T1000 (cell line): ENCODE results near the gene TSHR.
"Not testable (repeated sequence)": the region's sequence is repeated elsewhere in the genome, so short reads cannot be mapped to it uniquely, and the experiment has no call there.

ENCODE experiments used
- DNase-seq: peaks from one replicate; lab custom pipeline; 2025; ENCODE audit warnings: mixed read lengths; lab: John Stamatoyannopoulos, UW

Gene TSHR

GRCh38 chr14:80951491-80951890 lies 3.9 kb upstream of the TSHR start:
- DNase-seq, result no peak

- not testable (repeated sequence) for DNase-seq
Observed at GRCh38 chr14:80953211-80953610, 2.2 kb upstream of the TSHR start.

GRCh38 chr14:80954687-80955299 lies 628 bp upstream of the TSHR start:
- peak; percentile 80 for DNase-seq

- DNase-seq, result no peak
Observed at GRCh38 chr14:80956102-80956501, 681 bp downstream of the TSHR start.

GRCh38 chr14:80956922-80957321 lies 1.5 kb downstream of the TSHR start:
- no peak for DNase-seq

- no peak for DNase-seq
Observed at GRCh38 chr14:80957613-80958012, 2.2 kb downstream of the TSHR start.

- DNase-seq, result no peak
Observed at GRCh38 chr14:80958226-80958625, 2.8 kb downstream of the TSHR start.

- no peak for DNase-seq
Observed at GRCh38 chr14:80958939-80959338, 3.5 kb downstream of the TSHR start.

GRCh38 chr14:80959496-80959895 lies 4.1 kb downstream of the TSHR start:
- no peak for DNase-seq

- no peak for DNase-seq
Observed at GRCh38 chr14:80965037-80965436, 9.6 kb downstream of the TSHR start.

- no peak for DNase-seq
Observed at GRCh38 chr14:80973931-80974641, 18.7 kb downstream of the TSHR start.

- DNase-seq, result no peak
Observed at GRCh38 chr14:80974679-80975078, 19.3 kb downstream of the TSHR start.

GRCh38 chr14:80977221-80977620 lies 21.8 kb downstream of the TSHR start:
- no peak for DNase-seq

GRCh38 chr14:80978403-80978802 lies 23.0 kb downstream of the TSHR start:
- no peak for DNase-seq

- DNase-seq, result no peak
Observed at GRCh38 chr14:80979951-80980350, 24.5 kb downstream of the TSHR start.

GRCh38 chr14:80981156-80981555 lies 25.7 kb downstream of the TSHR start:
- DNase-seq, result no peak

- DNase-seq, result no peak
Observed at GRCh38 chr14:80981673-80982072, 26.3 kb downstream of the TSHR start.

- DNase-seq, result no peak
Observed at GRCh38 chr14:80982711-80983110, 27.3 kb downstream of the TSHR start.

- DNase-seq, result peak; percentile 47
Observed at GRCh38 chr14:80987235-80988032, 32.0 kb downstream of the TSHR start.

- DNase-seq, result no peak
Observed at GRCh38 chr14:80988192-80988591, 32.8 kb downstream of the TSHR start.

GRCh38 chr14:80988735-80989429 lies 33.5 kb downstream of the TSHR start:
- DNase-seq, result no peak

GRCh38 chr14:80992580-80992979 lies 37.2 kb downstream of the TSHR start:
- no peak for DNase-seq
